NCI-H446 treated with DMSO at 0.1 percent for 48 hours (cell line): ENCODE measurements around the gene RSU1.

Experiments
- DNase-seq: peaks from one replicate; lab custom pipeline; 2025; lab: John Stamatoyannopoulos, UW

Gene RSU1

GRCh38 chr10:16602104-16602775 lies 215.0 kb downstream of the RSU1 start:
- no peak for DNase-seq

DNA sequence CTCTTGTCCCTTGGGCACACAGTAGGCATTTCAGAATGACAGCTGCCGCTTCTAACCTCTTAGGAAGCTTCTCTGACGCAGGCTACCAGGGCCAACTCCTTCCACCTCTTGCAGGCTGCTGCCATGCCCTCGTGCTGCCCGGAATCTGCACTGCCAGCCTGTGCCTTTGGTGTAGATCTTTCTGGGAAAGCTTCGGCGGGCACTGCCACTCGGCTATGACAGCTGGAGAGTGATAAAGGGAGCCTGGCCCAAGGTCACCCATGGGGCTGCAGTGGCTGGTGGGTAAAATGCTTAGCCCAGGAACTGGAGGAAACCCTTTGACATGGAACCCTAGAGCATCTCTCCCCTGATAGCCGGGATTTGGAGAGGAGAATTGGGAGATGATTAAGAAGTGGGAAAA lies 217.6 kb downstream of the RSU1 start:
- DNase-seq: no peak

DNA sequence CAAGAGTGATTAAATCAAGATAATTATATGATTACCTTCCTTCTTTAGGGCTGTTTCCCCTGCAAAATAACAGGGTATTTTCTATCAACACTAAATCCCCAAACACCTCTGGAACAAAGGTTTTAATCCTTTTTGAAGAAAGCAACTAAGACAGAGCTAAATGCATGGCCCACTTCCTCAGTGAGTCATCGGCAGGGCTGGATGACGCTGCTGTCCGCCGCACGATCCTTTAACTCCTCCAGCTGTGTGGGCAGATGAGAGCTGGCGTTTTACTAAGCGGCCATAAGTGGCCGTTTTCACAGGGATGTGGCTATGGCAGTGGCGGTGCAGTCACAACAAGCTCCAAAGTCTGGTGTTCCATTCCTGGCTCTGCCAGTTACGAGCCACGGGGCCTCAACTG lies 219.6 kb downstream of the RSU1 start:
- DNase-seq: no peak

GRCh38 chr10:16592378-16592777 lies 224.8 kb downstream of the RSU1 start:
- no peak for DNase-seq

DNA sequence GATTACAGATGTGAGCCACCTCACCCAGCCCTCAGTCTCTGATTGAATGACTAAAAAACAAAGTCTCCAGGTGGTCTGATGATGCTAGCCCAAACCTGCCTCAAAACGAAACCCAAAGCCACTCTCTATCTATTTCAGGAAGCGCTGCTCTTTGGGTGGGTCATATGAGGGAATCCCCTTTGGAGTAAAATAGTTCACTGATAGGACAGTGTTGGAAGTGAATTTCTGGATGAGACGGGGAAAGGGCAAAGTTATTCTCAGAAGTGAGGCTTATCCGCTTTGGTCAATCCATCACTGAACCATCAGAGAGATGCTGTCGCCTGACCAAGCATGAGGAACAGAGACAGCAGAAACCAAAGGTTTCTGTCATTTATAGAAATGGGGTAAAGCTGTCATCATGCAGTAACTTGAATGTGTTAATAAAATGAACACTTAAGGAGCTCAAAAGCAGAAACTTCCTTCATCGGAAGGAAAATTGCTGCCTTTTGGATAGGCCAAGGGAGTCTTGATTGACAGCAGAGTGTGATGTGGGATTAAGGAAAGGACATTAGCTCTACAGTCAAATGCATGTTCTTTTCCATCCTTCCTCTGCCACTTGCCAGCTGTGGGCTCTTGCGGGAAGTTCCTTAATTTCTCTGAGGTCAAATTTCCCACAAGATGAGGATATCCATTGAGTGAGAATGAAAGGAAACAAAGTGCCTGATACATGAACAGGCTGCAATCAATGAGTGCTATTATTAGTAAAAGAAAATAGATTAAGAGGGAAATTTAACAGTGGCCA lies 230.7 kb downstream of the RSU1 start:
- DNase-seq: no peak

GRCh38 chr10:16585103-16585502 lies 232.1 kb downstream of the RSU1 start:
- DNase-seq: no peak

DNA sequence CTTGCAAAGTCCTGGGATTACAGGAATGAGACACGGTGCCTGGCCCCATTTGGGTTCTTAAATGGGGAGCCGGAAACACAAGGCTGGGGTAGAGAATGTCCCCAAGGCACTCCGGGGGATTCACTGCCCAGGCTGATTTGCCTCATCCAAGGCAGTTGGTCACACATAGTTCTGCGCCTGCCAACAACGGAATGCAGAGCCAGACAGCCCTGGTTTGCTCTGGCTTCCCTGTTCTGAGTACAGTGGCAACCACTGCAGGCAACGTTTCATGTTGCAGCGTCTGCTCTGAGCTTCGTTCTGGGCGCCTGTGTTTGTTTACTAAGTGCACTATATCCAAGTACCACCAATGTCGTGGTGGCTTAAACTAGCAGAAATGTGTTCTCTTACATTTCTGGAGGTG lies 233.8 kb downstream of the RSU1 start:
- DNase-seq: no peak

DNA sequence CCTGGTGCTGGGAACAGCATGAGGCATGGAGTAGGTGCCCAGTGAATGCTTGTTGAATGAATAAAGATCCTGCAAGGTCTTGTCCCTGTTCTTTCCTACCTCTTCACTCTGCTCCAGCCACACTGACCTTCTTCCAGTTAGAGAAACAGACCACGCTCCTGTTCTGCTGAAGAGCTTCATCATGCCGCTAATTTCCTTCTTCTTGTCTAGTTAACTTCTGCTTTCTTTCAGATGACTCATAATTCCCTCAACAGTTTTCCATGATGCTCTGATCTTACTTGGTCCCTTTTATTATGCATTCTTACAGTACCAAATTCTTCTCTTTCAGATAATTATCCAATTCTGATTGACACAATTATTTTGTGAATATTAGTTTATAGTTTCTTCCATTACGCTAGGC lies 236.0 kb downstream of the RSU1 start:
- DNase-seq: no peak

GRCh38 chr10:16570731-16571130 lies 246.5 kb downstream of the RSU1 start:
- DNase-seq: no peak

GRCh38 chr10:16566202-16566805 lies 250.9 kb downstream of the RSU1 start:
- DNase-seq: no peak

- DNase-seq: no peak
These were observed 251.6 kb downstream of the RSU1 start for GRCh38 chr10:16565604-16566003.

GRCh38 chr10:16562891-16563290 lies 254.3 kb downstream of the RSU1 start:
- no peak for DNase-seq

GRCh38 chr10:16559236-16559773 lies 257.9 kb downstream of the RSU1 start:
- no peak for DNase-seq

- DNase-seq: no peak
These were observed 269.3 kb downstream of the RSU1 start for GRCh38 chr10:16547973-16548372.

GRCh38 chr10:16545116-16545736 lies 272.0 kb downstream of the RSU1 start:
- peak; percentile 58 for DNase-seq

- DNase-seq: no peak
These were observed 272.6 kb downstream of the RSU1 start for GRCh38 chr10:16544591-16544990.

- DNase-seq: no peak
These were observed 273.1 kb downstream of the RSU1 start for GRCh38 chr10:16544099-16544498.
